HG03159 (cell line): Measurements from ENCODE around the gene SNX30.

Experiments used
- ATAC-seq: cut with Tn5 transposase; IDR thresholded peaks from one replicate; pipeline ENCODE4 v1.9.1; 2021; ENCODE audit warnings: mild to moderate bottlenecking, moderate library complexity; ENCODE audit not compliant: unreplicated experiment

SNX30 gene

GRCh38 chr9:112777914-112778313 lies 27.4 kb downstream of the SNX30 start:
- no peak for ATAC-seq

GRCh38 chr9:112780450-112781036 lies 30.0 kb downstream of the SNX30 start:
- ATAC-seq, result no peak

DNA sequence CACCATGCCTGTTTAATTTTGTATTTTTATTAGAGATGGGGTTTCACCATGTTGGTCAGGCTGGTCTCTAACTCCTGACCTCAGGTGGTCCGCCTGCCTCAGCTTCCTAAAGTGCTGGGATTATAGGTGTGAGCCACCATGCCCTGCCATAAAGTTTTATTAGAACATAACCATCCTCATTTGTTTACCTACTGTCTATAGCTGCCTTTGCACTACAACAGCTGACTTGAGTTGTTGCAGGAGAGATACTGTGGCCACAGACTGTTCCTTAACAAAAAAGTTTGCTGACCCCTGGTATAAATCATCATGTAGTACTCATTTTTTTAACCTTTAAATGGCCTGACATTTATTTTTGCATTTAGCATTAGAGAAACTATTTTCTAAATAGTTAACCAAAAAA lies 31.7 kb downstream of the SNX30 start:
- ATAC-seq, result no peak

DNA sequence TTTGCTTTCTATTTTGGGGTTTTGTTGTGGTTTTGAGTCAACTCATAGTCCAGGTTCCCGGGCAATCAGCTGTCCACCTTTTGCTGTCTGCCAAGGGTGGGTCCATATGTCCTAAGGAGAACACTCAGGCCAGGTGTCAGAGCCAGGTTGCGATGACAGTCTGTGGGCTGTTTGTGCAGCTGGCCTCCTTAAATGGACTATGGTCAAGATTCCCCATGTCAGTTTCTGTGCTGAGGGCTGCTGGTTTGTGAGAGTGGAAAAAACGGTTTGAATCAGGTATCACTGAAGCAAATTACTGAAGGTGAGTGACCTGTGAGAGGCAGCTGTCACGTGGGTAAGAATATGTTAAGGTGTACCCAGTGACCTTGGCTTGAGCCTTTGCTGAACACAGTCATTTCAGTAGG lies 33.0 kb downstream of the SNX30 start:
- no peak for ATAC-seq

GRCh38 chr9:112784020-112784785 lies 33.6 kb downstream of the SNX30 start:
- ATAC-seq, result no peak

DNA sequence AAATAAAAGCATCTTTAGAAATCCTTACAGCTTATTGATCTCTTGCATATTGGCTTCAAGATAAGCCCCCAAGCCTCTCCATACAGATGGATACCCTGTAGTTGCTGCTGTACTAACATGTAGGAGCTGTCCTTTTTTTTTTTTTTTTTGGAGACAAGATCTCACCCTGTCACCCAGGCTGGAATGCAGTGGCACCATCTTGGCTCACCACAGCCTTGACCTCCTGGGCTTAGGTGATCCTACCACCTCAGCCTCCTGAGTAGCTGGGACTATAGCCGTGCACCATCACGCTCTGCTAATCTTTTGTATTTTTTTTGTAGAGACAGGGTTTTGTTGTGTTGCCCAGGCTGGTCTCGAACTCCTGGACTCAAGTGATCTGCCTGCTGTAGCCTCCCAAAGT lies 35.4 kb downstream of the SNX30 start:
- ATAC-seq, result no peak

- no peak for ATAC-seq
Measured at GRCh38 chr9:112786829-112787520, 36.4 kb downstream of the SNX30 start.

DNA sequence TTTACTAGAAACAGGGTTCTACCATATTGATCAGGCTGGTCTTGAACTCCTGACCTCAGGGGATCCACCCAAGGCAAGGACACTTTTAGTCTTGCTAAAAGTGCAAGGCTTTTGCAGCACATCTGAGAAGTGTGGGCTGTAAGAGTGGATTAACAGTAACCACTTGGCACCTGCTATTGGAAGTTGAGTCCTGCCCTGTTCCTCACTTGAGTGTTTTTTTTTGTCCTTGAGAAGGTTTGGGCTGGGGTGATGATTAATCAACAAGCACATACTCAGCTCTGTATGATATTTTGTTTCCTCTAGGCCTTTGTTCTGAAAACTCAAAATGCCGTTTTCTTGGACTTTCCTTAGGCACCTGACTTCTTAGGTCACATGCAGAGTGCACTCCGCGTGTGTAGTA lies 37.4 kb downstream of the SNX30 start:
- ATAC-seq, result no peak

- no peak for ATAC-seq
Measured at GRCh38 chr9:112789473-112789872, 38.9 kb downstream of the SNX30 start.

GRCh38 chr9:112789891-112790774 lies 39.6 kb downstream of the SNX30 start:
- ATAC-seq, result no peak

- no peak for ATAC-seq
Measured at GRCh38 chr9:112792670-112793069, 42.1 kb downstream of the SNX30 start.

DNA sequence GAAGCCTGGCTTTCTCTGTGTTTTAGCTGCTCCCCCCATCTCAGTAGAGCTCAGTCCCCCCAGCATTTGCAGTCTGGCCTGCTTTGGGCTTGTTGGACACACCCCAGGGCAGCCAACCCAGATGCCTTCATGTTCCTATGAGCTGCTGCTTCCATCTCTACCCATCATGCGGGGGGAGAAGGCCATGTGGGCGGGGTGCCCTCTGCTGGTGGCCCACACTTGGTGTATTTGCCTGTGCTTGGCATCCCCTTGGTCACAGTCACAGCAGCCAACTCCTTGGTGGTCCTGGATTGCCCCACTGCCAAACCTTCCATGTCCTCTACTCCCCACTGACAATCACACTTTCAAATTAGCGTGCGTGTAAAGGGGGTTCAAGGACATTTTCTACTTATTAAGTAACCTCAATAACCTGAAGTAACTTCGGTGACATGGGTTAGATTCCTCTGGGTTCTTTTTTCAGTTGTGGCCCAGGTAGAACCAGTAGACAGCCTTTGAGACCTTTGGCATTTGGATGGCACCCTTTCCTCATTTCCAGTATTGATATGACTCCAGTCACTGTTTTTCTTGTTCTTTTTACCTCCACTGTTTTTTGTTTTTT lies 42.8 kb downstream of the SNX30 start:
- peak; percentile 73 for ATAC-seq

- ATAC-seq, result no peak
Measured at GRCh38 chr9:112794731-112795130, 44.2 kb downstream of the SNX30 start.

DNA sequence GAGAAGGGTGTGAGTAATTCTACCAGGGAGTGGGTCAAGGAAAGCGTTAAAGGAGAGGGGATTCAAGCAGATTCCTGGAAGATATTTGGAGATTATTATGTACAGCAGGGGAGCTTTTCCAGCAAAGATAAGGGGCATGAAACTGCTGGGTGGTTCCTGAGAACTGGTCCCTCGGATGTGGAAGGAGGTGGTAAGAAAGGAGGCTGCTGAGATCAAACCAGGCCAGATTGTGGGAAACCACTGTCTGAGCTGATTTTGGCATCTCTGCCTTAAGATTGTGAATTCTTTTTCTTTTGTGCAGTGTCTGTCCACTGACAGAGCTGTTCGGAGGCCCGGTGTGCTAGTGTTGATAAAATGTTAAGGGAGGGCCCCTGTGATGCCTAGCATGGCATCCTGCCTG lies 45.4 kb downstream of the SNX30 start:
- ATAC-seq, result no peak

DNA sequence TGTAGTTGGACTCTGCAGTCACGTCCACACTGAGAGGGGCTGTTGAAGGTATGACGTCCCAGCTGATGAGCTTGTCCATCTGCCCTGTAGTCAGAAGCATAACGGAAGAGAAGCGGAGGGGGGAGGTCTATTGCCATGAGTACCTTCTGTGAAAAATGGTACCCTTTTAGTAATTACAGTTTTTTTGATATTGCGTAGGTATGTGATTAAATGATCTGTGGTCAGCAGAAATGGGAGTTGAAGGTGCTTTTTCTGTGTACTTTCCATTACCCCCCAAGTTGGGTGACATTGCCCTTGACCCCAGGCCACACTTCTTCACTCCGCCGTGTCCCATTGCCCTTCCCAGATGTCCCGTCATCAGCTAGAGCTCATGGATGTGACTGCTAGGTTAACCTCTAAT lies 45.9 kb downstream of the SNX30 start:
- ATAC-seq, result no peak

DNA sequence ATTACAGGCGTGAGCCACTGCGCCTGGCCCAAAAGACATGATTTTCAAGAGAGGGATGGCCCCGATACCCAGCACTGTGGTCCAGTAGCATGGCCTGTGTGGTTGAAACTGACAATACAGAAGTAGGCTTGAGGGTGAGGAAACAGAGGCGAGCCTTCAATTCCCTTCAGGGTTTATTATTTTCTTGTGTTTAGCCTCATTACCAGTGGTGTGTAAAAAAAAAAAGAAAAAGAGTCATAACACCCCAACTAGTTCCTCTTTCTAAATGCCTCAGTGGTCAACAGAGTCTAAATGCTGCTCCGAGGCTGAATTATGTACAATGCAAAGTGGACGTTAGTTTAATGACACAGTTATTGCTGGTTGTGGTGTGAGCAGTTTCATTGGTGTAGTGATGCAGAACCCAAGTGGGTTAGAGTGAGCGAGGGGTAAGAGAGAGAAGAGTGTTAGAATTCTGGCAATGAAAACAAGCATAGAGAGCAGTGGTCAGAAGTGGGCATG lies 58.8 kb downstream of the SNX30 start:
- ATAC-seq, result peak; percentile 99

DNA sequence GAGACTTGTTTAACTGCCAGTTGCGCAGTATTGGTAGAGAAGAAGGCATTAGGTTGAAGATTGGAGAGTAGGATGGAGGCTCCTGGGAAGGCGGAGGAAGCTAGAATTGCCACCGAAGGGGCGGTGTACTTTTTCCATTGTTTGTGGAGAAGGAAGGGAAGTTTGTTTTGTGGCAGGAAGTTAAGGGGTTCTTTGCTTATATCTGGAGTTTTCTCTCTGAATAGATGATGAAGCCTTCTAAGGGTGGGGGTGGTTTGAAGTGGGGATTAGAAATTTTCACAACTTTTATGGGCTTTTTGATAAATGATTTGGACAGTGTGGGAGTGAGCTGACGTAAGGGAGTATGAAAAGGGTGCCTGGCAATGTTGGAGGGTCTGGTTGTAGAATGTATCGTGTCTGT lies 59.3 kb downstream of the SNX30 start:
- no peak for ATAC-seq

DNA sequence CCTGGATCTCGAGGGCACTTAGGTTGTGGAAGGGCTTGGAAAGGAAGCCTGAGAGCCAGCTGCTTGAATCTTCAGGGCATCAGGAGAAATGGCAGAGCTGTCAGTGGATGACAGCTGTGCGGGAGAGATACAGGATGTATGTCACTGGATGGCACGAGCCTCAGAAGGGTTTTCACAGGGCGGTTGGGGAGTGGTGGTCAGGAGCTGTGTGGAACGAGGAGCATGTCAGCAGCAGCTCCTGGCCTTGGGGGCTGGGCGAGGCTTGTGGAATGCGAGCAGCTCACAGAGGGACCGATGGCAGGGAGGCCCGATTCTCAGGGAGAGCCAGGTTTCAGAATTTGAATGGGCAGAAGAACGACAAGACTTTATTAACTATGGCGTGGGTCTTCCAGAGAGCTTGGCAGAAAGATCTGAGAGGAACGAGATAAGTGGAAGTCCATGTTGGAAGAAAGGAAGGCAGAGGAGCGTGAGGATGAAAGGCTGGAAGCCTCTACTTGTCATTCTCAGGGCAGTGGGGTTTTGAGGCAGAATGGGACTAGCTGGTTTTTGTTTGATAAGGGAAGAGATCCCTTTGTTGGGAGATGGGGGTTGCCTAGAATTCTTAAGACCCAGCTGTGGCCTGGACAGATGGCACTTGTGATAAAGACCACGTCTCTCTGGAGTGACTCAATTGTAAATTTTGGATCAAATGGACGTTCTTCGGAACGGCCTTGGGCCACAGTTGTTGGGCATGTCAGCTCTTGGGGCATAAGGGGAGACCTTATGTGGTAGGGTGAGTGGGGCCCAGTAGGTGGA lies 60.3 kb downstream of the SNX30 start:
- ATAC-seq, result no peak

GRCh38 chr9:112811518-112811917 lies 61.0 kb downstream of the SNX30 start:
- no peak for ATAC-seq

- no peak for ATAC-seq
Measured at GRCh38 chr9:112815868-112816267, 65.3 kb downstream of the SNX30 start.
